C1 segment of cervical spinal cord (tissue), 14 donors: ENCODE results near the gene NKD1.
"Not testable (repeated sequence)": the region's sequence is repeated elsewhere in the genome, so short reads cannot be mapped to it uniquely, and the experiment has no call there.

Experiments used
- DNase-seq, 14 donors: peaks; one replicate each; lab custom pipeline; 2025; lab: John Stamatoyannopoulos, UW

The NKD1 gene

DNA sequence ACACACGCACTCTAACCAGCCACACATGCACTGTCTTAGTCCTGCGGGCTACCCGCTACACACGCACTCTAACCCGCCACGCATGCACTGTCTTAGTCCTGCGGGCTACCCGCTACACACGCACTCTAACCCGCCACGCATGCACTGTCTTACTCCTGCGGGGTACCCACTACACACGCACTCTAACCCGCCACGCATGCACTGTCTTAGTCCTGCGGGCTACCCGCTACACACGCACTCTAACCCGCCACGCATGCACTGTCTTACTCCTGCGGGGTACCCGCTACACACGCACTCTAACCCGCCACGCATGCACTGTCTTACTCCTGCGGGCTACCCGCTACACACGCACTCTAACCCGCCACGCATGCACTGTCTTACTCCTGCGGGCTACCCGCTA is 31.2 kb downstream of the NKD1 start:
- DNase-seq: not testable (repeated sequence)

DNA sequence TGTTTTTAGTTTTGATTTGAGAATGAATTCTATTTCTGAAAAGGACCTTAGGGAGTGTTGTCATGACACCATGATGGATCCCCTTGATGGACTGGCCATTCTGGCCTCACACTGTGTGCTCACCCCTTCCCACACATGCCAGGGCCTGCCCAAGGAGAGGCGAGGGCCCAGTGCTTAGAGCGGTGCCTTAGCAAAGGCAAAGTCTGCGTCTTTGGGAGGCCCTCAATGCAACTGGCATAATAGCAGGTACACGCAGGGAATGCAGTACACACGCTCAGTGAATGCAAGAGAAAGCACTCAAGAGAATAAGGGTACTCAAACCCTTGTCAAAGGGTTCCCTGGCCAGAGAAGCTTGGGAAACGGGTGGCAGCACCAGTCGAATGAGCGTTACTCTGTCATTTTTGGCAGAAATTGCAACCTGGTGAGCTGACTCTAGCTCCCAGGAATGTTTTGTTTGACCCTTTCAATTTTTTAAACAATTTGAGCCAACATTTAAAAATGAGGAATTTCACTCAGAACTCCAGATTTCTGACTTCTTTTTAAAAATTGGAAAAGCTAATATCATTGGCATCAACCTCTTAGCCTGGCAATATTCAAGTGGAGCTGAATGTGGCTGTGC is 32.1 kb downstream of the NKD1 start:
- no peak for DNase-seq

DNA sequence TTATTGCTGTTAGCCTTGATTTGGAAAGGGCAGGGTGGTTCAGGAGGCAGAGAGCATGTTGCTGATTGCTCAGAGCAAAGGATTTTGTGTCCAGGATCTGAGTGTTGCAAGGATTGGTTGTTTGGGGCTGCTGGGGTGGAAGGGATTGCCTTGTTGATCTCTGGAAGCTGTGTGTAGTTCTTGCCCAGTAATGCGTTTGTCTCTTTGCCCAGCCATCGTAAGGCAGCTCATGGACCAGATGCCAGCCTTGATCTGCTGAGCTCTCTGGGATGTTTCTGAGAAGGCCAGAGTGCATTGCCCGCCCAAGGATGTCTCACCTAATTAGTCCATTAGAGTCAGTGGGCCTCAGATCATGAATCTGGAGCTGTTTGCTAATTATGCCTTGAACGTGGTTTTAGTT is 33.6 kb downstream of the NKD1 start:
- peak in 6 of 14 donors; percentile 8 to 52 (median 22) for DNase-seq

DNA sequence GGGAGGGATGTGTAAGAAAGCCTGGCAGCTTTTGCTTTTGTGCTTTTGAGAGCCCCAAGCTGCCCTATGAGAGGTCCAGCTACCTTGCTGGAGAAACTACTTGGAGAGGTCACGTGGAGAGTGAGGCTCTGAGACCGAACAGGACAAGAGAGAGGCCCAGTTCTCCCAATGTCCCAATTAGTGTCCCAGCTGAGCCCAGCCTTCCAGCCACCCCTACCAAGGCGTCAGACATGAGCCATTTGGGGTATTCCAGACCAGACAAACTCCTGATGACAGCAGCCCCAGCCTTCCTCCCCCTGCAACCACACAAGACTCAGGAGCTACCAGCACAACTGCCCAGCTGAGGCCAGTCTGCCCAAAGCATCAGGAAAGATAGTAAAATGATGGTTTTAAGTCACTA is 35.0 kb downstream of the NKD1 start:
- no peak for DNase-seq

DNA sequence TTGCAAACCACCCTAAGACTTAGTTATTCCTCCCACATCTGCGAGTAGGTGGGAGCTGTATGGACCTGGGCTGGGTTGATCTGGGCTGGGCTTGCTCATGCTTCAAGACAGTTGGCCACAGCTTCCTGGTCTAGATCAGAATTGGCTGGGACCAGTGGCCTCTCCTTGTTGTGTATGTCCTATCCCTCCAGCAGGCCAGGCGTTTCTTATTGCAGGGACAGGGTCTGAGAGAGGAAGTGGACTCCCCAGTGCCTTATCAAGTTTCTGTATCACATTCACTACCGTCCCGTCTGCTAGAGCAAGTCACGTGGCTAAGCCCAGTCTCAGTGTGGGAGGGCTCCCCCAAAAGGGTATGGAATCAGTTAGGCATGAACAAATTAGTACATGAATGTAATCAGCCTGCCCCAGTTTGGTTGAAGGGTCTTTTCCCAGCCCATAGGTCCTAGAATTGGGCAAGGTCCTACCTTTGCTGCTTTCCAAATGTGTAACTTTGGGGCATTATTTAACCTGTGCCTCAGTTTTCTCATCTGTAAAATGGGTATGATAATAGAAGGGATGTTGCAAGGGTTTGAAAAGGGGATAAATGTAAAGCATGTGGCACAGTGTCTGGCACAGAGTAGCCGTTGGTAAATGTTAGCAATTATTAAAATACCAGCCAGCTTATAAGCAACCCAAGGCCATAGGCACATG is 36.0 kb downstream of the NKD1 start:
- no peak for DNase-seq

DNA sequence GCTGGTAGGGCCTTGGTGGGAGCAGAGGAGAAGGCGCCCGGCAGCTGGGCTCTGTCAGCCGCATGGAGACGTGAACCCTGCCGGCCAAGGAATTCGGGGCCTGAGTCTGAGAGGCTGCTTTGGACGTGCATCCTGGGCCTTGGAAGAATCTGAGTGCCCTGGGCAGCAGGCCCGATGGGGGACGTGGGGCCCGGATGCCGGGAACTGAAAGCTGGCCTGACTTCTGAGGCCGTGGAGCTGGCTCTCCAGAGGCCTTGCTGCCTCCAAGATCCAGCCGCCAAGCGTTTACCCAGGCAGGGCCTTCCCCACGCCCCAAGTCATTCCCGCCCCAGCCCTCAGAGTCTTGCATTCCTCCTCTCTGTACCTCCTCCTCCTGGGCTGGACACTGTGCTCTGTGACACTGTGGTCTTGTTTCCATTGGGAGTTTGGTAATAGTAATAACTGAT is 37.2 kb downstream of the NKD1 start:
- DNase-seq: peak in 5 of 14 donors; percentile 15 to 62 (median 24)

DNA sequence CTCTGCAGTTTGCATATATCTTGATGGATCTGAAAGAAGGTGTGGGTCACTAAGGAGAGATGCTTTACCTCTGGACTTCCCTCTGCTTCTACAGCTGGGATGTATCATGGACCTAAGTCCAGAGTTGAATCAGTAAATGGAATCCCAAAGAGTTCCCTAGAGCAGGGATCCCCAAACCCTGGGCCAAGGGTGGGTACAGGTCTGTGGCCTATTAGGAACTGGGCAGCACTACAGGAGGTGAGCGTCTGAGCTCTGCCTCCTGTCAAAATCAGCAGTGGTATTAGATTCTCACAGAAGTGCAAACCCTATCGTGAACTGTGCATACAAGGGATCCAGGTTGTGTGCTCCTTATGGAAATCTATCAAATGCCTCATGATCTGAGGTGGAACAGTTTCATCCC is 39.3 kb downstream of the NKD1 start:
- no peak for DNase-seq

DNA sequence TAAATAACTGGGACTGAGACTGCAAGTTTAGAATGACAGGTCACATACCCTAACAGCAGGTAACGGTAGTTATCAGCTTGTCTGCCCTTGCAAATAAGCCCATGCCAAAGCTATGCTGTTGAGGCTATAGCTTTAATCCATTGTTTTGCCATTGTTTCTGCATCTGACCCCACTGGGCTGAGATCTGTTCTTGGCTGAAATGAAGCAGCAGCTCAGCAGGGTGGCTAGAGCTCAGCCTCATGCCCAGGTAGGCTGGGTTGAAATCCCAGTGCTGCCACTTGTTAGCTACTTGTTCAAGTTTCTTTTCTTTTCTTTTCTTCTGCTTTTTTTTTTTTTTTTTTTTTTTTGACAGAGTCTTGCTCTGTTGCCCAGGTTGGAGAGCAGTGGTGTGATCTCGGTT is 40.1 kb downstream of the NKD1 start:
- peak in 1 of 14 donors; percentile 12 for DNase-seq

DNA sequence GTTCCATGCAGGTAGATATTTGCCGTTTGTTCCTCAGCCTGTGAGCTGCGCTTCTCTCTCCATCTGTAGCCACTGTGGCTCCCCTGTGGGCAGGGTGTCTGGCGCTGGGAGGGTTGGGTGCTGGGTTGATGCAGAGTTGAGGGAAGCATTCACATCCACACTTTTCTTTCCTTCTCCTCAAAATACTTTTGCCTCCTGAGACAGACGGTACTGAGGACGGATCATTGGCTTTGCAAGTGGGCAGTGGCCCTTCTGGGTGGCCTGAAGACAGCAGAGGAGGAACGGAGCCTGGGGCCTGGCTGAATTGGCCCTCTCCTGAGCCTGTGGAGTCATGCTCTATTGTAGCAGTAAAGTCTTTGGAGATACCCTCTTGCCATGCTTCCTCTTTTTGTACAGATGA is 43.0 kb downstream of the NKD1 start:
- no peak for DNase-seq

DNA sequence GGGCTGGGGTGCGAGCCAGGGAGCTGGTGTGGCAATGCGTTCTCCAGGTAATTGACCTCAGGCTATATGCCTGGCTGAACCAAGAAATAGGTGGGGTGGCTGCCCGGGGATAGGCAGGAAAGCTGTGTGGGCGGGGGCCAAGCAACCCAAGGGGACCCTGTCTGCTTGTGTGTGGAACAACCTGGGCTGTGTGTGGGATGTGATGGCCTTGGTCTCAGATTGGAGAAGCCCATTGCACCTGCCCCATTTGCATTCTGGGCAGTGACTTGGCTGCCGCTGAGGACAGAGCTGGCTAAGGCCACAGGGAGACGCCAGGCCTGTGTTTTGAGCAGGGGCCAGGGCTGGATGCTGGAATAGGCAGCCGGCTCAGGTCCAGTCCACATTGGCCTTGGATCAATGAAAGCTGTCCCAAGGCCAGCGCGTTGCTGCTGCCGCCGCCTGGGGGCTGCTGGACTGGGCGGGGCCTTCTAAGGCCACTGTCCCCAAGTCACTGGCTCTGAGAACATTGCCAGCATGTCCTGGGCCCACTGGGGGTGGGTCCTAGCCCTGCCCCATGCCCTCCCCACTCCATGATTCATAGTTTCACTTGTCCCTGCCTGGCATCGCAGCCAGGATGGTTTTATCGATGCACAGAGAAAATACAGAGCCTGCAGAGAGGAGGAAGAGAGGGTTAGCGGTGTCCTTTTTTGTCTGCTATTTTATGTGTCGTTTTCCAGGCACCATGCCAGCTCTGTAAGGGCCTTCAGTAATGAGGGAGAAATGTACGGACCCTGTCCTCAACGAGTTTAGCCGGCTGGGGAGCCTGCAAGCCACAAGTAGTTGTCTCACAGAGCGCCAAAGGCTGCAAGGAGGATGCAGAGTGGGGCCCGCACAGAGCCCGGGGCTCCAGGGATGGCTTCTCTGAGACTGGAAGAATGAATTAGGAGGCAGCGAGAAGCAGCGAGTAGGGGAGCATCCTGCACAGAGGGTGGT is 43.9 kb downstream of the NKD1 start:
- peak in 12 of 14 donors; percentile 51 to 93 (median 80) for DNase-seq

DNA sequence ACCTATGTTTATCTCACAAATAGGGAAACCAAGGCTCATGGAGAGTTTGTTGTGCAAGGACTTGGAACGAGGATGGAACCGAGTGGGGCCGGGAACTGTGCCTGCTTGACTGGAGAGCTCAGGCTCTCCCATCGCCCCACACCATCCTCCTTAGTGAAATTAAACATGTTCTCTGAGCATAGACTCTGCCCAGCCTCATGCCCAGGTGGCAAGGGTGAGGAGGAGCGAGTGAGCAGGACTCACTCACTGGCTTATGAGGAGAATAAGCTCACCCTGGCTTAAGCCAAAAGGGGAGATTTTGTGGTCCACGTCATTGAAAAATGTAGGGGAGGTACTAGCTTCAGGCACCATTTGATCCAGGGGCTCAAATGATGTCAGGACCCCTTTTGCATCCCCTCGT is 44.8 kb downstream of the NKD1 start:
- DNase-seq: no peak

DNA sequence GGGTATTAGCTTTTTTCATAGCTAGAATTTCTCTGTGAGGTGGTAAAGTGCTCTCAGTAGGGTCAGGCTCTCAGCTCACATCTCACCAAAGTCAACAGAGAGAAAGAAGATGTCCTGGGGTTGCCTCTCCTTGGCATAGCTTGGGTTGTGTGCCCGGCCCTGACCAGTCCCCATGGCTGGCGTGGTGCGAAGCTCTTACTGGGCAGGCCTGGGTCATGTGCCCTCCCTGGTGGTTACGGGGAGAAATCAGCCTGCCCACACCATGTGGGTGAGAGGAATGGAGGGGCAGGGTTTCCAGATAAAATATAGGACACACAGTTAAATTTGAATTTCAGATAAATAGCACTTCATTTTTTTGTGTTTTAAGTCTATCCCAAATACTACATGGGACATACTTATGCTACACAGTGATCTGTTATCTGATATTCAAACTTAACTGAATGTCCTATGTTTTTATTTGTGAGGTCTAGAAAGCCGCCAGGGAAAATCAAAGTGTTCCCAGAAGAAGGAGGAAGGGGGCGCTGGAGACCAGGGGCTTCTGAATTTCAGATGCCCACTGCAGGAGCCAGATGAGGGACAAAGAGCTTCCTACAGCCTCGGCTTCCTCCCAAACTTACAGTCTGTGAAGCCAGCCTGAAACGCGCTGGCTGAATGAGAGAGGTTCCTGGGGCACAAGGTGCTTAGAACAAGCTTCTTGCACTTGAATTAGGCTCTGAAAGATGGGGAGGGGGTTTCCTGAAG is 45.4 kb downstream of the NKD1 start:
- DNase-seq: peak in 3 of 14 donors; percentile 5 to 27 (median 18)

DNA sequence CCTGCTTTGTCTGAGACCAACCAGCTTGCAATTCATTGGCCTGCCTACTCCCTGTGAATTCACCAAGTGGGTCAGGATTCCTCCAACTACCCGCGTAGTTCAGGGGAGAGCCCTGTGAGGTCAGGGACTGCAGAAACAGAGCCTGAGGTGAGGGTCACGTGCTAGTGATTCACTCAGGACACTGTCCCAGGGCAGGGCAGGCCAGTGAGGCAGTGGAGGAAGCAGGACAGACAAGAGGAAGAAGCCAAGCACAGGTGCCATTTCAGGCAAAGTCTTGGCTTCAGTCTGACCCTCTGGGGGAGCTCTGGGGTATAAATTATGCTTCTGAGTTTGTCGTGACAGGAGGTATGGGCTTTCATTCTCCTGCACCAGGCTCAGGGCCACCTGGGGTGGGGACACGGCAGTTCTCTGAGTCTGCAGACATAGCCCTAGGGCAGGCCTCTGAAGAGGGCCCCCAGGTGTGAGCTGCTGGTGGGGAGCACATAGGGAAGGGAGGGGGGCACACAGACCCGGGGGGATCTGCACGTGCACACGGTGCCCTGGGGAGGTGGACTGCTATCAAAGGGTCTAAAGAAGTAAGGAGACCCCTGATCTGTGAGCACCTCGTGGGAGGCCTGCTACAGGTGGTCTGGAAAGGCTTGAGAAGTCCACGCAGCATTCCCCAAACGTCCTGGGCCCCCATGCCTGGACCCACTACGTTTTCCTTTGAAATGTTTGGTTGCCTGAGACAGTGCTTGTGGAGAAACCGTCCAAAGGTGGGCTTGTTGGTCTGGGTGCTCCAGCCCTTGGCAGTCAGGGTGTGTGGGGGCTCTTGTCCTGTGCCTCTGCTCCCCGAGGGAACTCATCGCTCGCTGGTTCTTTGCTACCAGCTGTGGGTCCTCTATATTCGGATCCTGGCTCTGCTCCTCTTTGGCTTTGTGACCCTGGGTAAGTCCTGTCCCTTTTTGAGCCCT is 46.4 kb downstream of the NKD1 start:
- DNase-seq: no peak

DNA sequence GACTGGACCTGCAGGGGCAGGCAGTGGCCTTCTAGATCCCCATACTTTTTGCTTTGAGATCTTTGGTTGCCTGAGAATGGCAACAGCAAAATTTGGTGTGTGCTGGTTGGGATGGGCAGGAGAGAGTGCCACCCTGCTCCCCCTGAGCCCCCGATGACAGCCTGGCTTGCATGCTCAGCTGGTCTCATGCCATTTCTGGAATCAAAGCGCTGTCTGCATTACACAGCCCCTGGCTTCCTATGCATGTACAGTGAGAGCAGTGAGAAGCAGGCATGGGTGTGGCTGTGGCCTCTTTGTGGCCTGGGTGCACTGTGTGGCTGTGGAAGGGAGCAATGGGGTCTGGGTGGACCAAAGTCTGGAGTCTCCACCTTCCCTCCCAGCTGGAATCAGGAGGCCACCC is 47.7 kb downstream of the NKD1 start:
- no peak for DNase-seq

DNA sequence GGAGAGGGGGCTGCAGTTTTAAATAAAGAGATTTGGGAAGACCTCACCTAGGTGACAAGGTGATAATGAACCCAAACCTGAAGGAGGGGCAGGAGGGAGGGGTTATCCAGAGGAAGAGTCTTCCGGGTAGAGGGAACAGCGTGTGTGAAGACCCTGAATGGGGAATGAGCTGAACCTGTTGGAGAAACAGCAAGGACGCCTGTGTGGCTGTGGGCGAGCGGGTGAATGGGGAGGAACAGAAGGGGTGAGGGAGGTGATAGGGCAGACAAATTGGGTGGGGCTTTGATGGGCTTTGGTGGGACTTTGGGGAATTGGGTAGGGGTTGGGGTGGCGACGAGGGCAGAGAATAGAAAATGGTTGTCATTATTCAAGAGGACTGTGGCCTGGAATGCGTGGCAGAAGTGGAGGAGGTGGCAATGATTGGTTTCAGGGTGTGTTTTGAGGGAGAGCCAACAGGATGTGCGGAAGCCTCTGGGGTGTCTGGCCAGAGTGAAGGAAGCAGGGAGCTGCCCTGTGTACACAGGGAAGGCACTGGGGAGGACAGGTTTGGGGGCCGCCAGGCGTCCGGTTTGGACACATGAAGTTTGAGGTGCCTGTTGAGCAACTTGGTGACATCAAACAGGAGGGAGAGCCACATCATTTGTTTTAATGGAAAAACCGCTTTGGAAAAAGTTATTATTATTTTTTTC is 48.7 kb downstream of the NKD1 start:
- DNase-seq: no peak

DNA sequence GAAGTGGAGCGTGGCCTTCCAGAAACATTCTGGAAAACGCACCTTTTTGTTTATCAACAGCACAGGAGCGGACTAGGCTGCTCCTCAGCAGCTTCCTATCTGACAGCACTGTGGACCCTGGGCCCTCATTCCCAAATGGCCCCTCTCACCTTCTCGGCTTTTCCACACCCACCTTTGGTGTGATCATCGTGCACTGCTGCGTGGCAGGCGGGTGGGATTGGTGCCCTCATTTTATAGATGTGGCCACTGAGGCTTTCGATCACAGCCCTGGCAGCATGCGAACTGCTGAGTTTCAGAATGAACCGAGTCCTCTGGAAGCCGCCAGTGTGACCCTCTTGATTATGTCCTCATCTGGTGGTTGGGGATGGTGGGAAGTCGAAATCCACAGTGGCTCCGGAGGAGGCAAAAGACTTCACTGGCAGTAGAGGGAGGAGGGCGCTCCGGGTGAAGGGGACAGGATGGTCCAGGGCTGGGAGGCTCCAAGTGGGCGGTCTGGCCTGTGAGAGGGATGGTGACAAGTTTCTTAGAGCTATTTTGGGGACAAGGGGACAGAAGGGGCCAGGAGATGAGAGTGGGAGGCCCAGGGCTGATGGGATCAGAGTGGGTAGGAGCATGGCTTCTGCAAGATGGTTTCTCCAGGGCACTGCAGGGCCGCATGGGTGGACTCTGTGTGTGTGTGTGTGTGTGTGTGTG is 49.5 kb downstream of the NKD1 start:
- DNase-seq: no peak

DNA sequence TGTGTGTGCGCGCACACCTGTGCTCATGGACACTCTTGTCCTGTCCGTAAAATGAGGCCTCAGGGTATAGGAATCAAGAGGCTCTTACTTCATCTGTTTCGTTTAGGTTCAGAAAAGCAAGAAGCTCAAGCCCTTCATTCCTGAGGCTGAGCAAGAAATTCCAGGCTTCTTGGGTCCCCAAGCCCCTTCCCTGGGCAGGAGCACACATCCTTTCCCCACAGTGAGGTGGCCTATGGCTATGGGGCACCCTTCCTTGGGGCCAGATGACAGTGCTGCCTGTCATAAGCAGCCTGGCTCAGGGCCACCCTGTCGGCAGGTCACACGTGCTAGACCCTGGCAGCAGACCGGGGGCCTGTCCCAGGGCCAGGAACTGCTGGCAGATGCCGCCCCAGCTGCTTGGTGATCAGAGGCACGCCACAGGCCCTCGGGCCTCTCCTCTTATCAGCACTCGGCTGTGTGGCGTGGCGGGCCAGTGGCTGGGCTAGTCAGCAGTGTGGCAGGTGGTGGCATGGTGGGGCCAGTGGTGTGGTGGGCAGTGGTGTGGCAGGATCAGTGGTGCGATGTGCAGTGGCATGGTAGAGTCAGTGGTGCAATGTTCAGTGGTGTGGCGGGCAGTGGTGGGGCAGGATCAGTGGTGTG is 50.2 kb downstream of the NKD1 start:
- DNase-seq: peak in 3 of 14 donors; percentile 17 to 44 (median 39)

DNA sequence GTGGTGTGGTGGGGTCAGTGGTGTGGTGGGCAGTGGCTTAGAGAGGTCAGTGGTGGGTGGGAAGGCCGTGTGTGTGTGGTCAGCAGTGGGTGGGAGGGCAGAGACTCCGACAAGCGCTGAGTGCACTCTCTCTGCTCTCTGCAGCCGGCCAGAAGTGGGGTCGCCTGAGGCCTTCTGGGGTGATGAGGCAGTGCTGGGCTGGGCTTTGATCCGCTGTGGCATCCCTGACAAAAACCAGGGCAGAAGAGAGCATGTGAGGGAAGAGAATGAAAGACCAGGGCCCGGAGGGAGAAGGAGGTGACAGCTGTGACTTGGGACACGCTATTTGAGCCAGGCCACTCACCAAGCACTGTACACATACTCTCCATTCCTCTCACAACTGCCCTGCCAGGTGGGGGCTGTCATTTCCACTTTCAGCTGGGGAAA is 50.8 kb downstream of the NKD1 start:
- no peak for DNase-seq

DNA sequence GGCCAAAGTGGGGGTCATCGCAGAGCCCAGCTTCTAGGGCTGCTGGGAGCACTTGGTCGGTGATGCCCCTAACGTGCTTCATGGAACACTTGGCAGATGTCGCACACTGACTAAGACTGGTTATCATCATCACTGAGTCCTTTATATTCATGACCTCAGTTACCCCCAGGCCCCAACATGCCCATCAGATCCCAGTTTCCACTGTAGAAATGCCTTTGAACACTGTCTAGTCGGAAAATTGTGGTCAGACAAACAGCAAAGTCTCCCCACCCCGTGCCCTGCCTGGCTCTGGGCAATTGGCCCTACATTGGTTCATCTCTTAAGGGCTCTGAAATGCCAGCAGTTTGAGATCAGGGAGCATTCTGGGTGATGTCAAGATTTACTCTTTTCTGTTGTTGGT is 51.3 kb downstream of the NKD1 start:
- no peak for DNase-seq
